Measurements from ENCODE around the gene ARHGEF4. TPM values are rescaled to one million over a fixed set of nuclear protein-coding genes. Genes with fewer than 3 reads are reported as not detected.

Gene ARHGEF4
- total RNA-seq, 2 donors from 2014 or later = 1.1 to 3.0 TPM

- intact Hi-C loops (cut with DNase I, micrococcal nuclease) = no loop called here
- no peak for ATAC-seq
- DNase-seq = no peak
Measured at GRCh38 chr2:130828461-130828860, 8.3 kb upstream of the ARHGEF4 start.

DNA sequence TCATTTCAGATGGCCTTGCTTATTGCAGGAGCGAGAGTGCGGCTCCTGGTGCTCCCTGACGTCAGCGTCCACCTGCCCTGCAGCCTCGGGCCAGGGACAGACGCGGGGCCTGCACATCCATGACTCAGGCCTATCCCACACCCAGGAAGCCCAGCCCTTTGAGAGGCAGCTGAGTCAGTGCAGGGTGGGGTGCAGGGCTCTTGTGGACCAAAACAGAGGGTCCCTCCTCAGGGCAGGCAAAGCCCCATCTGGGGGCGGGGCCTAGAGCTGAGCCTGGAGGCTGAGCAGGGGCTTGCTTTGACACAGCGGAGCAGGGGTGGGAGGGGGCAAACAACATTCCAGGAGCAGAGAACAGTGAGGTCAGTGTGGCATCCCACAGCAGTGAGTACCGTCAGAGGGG, 7.7 kb upstream of the ARHGEF4 start:
- no peak for DNase-seq
- intact Hi-C loops (cut with DNase I, micrococcal nuclease) = no loop called here
- no peak for ATAC-seq

GRCh38 chr2:130830538-130830937, 6.2 kb upstream of the ARHGEF4 start:
- DNase-seq (no peak), ATAC-seq (no peak)
- intact Hi-C loops (cut with DNase I, micrococcal nuclease) = no loop called here

GRCh38 chr2:130831356-130831755, 5.4 kb upstream of the ARHGEF4 start:
- ATAC-seq = no peak
- intact Hi-C loops (cut with DNase I, micrococcal nuclease) = no loop called here
- no peak for DNase-seq

DNA sequence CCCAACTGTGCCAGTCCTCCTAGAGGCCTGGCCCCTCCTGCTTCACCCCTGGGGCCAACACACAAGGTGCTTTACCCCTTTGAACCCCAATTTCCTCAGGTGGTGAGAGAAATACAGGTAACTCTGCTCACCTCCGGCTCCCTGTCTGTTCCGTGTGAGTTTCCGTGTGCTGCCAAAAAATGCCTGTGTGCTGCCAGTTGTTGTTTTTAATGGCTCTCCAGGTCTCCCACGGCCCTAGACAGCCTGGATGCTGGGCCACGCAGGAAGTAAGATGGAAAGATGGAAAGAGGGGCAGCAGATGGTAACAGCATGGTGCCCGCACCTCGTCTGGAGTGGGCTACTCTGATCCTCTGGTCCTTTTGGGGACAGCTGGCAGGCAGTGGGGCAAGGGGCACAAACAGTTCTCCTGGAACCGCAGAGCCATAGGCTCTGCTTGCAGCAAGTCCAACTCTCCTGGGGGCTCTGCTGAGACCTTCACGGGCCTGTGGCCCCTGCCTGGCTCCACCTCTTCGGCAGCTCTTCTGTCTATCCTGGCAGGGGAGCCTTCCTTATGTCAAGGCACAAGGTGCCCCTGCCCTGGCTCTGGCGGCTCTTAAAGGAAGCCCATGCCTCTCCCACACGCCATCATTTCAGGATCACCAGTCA, 4.3 kb upstream of the ARHGEF4 start:
- no peak for ATAC-seq
- intact Hi-C loops (cut with DNase I, micrococcal nuclease) = no loop called here
- DNase-seq = no peak

DNA sequence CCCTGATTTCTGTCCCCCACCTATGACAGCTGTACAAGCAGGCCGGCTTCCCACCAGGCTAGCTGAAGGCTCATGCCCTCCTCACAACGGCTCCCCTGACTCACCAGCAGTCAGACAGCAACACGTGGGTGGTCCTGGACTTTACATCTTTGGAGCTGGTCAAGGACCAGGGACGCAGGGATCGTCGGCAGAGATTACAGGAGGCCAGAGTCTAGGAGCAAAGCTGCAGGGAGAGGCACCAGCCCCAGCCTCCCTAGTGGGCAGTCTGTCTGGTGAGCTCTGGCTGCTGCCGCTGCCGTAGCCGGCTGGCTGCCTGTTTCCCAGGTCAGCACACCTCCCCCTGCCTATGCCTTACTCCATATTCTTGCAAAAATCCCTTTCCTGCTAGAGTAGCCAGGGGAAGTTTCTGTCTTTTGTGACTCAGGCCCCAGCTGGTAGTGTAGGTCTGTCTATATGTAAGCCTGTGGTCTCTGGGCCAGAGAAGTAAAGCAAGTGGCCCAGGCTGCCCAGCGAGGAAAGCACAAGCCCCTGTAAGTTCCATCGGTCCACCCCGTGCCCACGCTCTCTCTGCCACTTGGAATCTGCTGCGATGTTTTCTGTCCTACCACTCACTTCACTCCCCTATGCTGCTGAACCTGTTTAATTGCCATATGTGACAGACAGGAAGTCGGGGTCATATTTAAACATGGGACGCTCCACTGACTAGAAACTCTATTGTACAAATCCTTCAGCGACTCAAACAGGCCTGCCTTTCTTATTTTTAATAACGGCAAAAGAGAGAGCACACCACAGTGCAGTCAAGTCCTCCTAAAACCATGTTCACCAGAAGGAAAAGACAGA, 2.4 kb upstream of the ARHGEF4 start:
- no peak for ATAC-seq
- DNase-seq = no peak
- intact Hi-C loops (cut with DNase I, micrococcal nuclease) = no loop called here

DNA sequence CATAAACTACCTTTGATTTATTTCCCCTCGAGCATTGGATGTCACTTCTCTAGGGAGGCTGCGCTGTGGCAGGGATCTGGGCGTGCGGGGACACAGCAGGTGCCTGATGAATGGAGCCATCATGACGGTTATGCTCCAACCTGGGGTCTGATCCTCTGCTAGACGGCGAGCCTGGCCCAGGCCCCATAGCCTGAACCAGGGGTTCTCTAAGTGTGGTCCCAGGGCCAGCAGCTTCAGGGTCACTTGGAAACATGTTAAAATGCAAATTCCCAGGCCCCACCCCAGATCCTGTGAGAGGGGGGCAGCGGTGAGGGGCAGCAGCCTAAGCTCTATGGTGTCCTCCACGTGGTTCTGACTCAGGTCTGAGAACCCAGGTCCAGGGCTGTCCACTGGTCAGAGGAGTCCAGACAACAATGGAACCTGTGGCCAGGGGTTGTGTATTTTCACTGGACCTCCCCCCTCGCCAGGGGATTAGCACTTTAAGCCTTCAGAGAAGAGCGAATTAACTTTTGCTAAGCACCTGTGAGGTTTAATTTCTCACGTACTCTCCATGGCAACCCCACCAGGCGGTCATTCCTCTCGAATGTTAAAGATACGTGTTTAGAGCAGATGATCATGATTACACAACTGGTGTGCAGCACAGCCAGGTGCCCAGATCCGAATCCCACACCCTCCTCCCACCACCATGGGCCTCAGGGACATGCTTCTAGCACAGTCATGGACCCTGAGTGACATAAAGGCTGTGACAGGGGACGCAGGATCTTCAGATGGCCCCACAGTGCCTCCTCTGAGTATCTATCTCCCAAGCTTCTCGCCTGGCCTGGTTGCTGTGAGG, 1.6 kb upstream of the ARHGEF4 start:
- ATAC-seq (no peak), DNase-seq (no peak)
- intact Hi-C loops (cut with DNase I, micrococcal nuclease) = no loop called here

- no peak for ATAC-seq
- DNase-seq = no peak
- intact Hi-C loops (cut with DNase I, micrococcal nuclease) = no loop called here
Measured at GRCh38 chr2:130835766-130836015, 1.0 kb upstream of the ARHGEF4 start.

DNA sequence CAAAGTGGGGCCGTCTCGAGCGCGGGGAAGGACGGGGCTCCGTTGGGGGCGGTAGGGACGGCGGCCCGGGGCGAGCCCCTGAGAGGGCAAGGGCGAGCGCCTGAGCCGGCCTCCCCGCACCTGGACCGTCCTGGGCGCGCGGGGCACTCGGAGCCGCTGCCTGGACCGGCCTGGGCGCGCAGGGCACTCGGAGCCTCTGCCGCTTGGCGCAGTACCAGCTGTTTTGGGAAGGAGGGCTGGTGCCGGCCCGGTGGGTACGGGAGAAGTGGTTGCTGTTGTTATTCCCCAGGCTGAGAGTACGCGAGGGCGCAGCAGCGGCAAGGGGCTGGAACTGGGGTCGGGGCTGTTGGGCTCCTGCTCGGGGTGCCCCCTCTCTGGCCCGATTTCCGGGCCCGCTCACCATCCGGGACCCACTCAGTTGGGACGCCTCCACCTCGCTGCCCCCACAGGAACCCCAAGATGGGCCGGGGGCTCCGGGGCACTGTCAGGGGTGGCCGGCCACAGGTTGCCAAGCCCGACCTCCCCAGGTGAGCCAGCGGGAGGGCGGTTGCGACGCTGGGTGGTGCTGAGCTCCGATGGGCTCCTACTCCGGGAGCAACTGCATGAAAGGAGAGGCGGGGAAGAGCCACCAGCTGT, 579 bp downstream of the ARHGEF4 start:
- intact Hi-C loops (cut with DNase I, micrococcal nuclease) = no loop called here
- ATAC-seq (no peak), DNase-seq (no peak)

GRCh38 chr2:130837811-130838565, 1.3 kb downstream of the ARHGEF4 start:
- ATAC-seq = no peak
- intact Hi-C loops (cut with DNase I, micrococcal nuclease) = no loop called here
- no peak for DNase-seq

- intact Hi-C loops (cut with DNase I, micrococcal nuclease) = no loop called here
- ATAC-seq (no peak), DNase-seq (no peak)
Measured at GRCh38 chr2:130839011-130839780, 2.5 kb downstream of the ARHGEF4 start.

DNA sequence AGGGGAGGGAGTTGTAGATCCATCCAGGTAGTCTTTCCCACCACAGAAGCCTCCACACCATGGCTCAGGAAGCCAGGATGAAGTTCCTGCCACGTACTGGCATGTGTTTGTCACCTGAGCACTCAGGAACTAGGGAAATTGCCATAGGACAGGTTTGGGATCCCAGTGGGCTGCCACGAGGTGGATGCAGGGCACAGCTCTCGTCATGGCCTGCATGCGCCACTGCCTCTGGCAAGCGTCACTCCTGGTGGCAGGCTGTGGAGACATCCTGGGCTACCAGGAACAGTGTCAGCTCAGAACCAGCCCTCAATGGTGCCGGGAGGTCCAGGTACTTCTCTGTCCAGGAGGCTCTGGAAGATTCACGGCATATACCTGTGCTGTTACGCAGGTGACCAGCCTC, 3.8 kb downstream of the ARHGEF4 start:
- no peak for ATAC-seq
- DNase-seq = no peak
- intact Hi-C loops (cut with DNase I, micrococcal nuclease) = no loop called here

- intact Hi-C loops (cut with DNase I, micrococcal nuclease) = no loop called here
Measured at GRCh38 chr2:130841741-130842365, 5.1 kb downstream of the ARHGEF4 start.

GRCh38 chr2:130842770-130843169, 6.1 kb downstream of the ARHGEF4 start:
- intact Hi-C loops (cut with DNase I, micrococcal nuclease) = no loop called here
- no peak for ATAC-seq
- no peak for DNase-seq

More at GRCh38 chr2:130841741-130842365, 5.1 kb downstream of the ARHGEF4 start:
- no peak for DNase-seq
- no peak for ATAC-seq

- no peak for ATAC-seq
- DNase-seq = no peak
Measured at GRCh38 chr2:130843321-130843985, 6.7 kb downstream of the ARHGEF4 start.

GRCh38 chr2:130844161-130844560, 7.4 kb downstream of the ARHGEF4 start:
- DNase-seq (no peak), ATAC-seq (no peak)
- intact Hi-C loops (cut with DNase I, micrococcal nuclease) = no loop called here

More at GRCh38 chr2:130843321-130843985, 6.7 kb downstream of the ARHGEF4 start:
- intact Hi-C loops (cut with DNase I, micrococcal nuclease) = no loop called here

GRCh38 chr2:130845505-130846085, 8.9 kb downstream of the ARHGEF4 start:
- intact Hi-C loops (cut with DNase I, micrococcal nuclease) = no loop called here
- ATAC-seq (no peak), DNase-seq (no peak)
